Activated CD8-positive, alpha-beta T cell treated with anti-CD3 and anti-CD28 coated beads, Interleukin-2, amount 10 ng/mL, durations not matched to agents 7 days and 5 days (primary cell): ENCODE measurements around the gene CD37. TPM values are rescaled to one million over a fixed set of nuclear protein-coding genes. Genes with fewer than 3 reads are reported as not detected.

ENCODE experiments used
- ATAC-seq: fragments of 150-1000 bp; cut with Tn5 transposase; one replicate; pipeline ENCODE4 v1.10.0; 2021; ENCODE audit warnings: moderate library complexity
- CTCF ChIA-PET: fragments of 350-600 bp; sonication (Branson Sonifier 250); formaldehyde crosslinking; loops from one replicate; lab custom pipeline; 2021; ENCODE audit warnings: antibody characterized with exemption; lab: Charles Lee
- POLR2A ChIA-PET: fragments of 350-600 bp; sonication (Branson Sonifier 250); formaldehyde crosslinking; loops from one replicate; lab custom pipeline; 2021; ENCODE audit warnings: antibody characterized with exemption; lab: Charles Lee
- DNase-seq: peaks from one replicate; pipeline ENCODE4 v3.0.0-alpha.2; 2020
- H3K27ac Mint-ChIP-seq: one replicate; pipeline ENCODE4 v1.8.0; 2021; ENCODE audit warnings: mild to moderate bottlenecking, mixed read lengths
- H3K27me3 Mint-ChIP-seq: one replicate; pipeline ENCODE4 v1.8.0; 2021; ENCODE audit warnings: low read depth, mixed read lengths
- H3K36me3 Mint-ChIP-seq: one replicate; pipeline ENCODE4 v1.8.0; 2021; ENCODE audit warnings: low read depth, mixed read lengths
- H3K4me1 Mint-ChIP-seq: one replicate; pipeline ENCODE4 v1.8.0; 2021; ENCODE audit warnings: low read depth, mixed read lengths
- H3K4me3 Mint-ChIP-seq: one replicate; pipeline ENCODE4 v1.8.0; 2021; ENCODE audit warnings: mild to moderate bottlenecking, mixed read lengths
- H3K9me3 Mint-ChIP-seq: one replicate; pipeline ENCODE4 v1.8.0; 2022; ENCODE audit warnings: mixed read lengths; ENCODE audit not compliant: insufficient read depth
- total RNA-seq, 2 experiments: library from RNA; stranded (reverse); gene quantifications; one replicate each; pipeline ENCODE4 v1.2.3, GENCODE V29; 2021

The CD37 gene
- total RNA-seq, 2 experiments from 2014 or later: 162 to 176 TPM

GRCh38 chr19:49348305-49349189 is 13.3 kb downstream of the CD37 start:
- H3K4me1 Mint-ChIP-seq: peaks cover 11% of the 10 kb centered on the region
- CTCF ChIA-PET: interaction anchor here (0.7 to 1.2 kb wide), 4 partner anchors 21 to 277 kb away, joined by 3 to 4 read pairs (median 3); no protein-coding TSS in a partner anchor

GRCh38 chr19:49349567-49349966 is 14.4 kb downstream of the CD37 start:
- Mint-ChIP-seq H3K4me3 (no peak overlapping the region), H3K27ac (no peak overlapping the region), H3K9me3 (no peaks in the 10 kb centered on the region), H3K4me1 (peaks cover 9% of the 10 kb centered on the region), H3K36me3 (no peaks in the 10 kb centered on the region), H3K27me3 (peaks cover 2% of the 10 kb centered on the region)
- ATAC-seq: no peak
- no peak for DNase-seq
- ChIA-PET CTCF (no interaction called here), POLR2A (no interaction called here)

More at GRCh38 chr19:49348305-49349189, 13.3 kb downstream of the CD37 start:
- no peak overlapping the region for H3K4me3 Mint-ChIP-seq
- no peaks in the 10 kb centered on the region for H3K27me3 Mint-ChIP-seq
- no peaks in the 10 kb centered on the region for H3K9me3 Mint-ChIP-seq
- no peak for DNase-seq
- H3K27ac Mint-ChIP-seq: no peak overlapping the region
- POLR2A ChIA-PET: no interaction called here
- ATAC-seq: no peak
- H3K36me3 Mint-ChIP-seq: no peaks in the 10 kb centered on the region

GRCh38 chr19:49355909-49356353 is 20.7 kb downstream of the CD37 start:
- Mint-ChIP-seq H3K27me3 (peaks cover 22% of the 10 kb centered on the region), H3K4me3 (no peak overlapping the region), H3K9me3 (no peaks in the 10 kb centered on the region), H3K27ac (no peak overlapping the region), H3K36me3 (no peaks in the 10 kb centered on the region), H3K4me1 (peaks cover 12% of the 10 kb centered on the region)
- ATAC-seq (no peak), DNase-seq (no peak)
- ChIA-PET POLR2A (no interaction called here), CTCF (no interaction called here)

- DNase-seq (no peak), ATAC-seq (no peak)
- no peak overlapping the region for H3K4me3 Mint-ChIP-seq
- no peaks in the 10 kb centered on the region for H3K36me3 Mint-ChIP-seq
- H3K4me1 Mint-ChIP-seq: peaks cover 14% of the 10 kb centered on the region
- H3K9me3 Mint-ChIP-seq: no peaks in the 10 kb centered on the region
- H3K27ac Mint-ChIP-seq: no peak overlapping the region
- CTCF ChIA-PET: no interaction called here
- POLR2A ChIA-PET: no interaction called here
- peaks cover 26% of the 10 kb centered on the region for H3K27me3 Mint-ChIP-seq
These were observed 21.2 kb downstream of the CD37 start for GRCh38 chr19:49356382-49356781.

- no peak overlapping the region for H3K4me3 Mint-ChIP-seq
- POLR2A ChIA-PET: no interaction called here
- CTCF ChIA-PET: no interaction called here
- no peaks in the 10 kb centered on the region for H3K9me3 Mint-ChIP-seq
- H3K36me3 Mint-ChIP-seq: no peaks in the 10 kb centered on the region
- DNase-seq: no peak
- H3K4me1 Mint-ChIP-seq: peaks cover 17% of the 10 kb centered on the region
- H3K27ac Mint-ChIP-seq: no peak overlapping the region
- peaks cover 33% of the 10 kb centered on the region for H3K27me3 Mint-ChIP-seq
- no peak for ATAC-seq
These were observed 22.0 kb downstream of the CD37 start for GRCh38 chr19:49357186-49357585.

- ChIA-PET POLR2A (interaction anchor here (0.7 to 1.3 kb wide), 2 partner anchors 19 to 81 kb away, joined by 3 to 4 read pairs; no protein-coding TSS in a partner anchor), CTCF (interaction anchor here (1.8 kb wide), 1 partner anchor 32 kb away, joined by 4 read pairs; no protein-coding TSS in a partner anchor)
- DNase-seq (no peak), ATAC-seq (no peak)
- no peaks in the 10 kb centered on the region for H3K9me3 Mint-ChIP-seq
- peaks cover 17% of the 10 kb centered on the region for H3K4me1 Mint-ChIP-seq
- no peak overlapping the region for H3K27ac Mint-ChIP-seq
- peaks cover 38% of the 10 kb centered on the region for H3K27me3 Mint-ChIP-seq
- H3K36me3 Mint-ChIP-seq: no peaks in the 10 kb centered on the region
- no peak overlapping the region for H3K4me3 Mint-ChIP-seq
These were observed 24.9 kb downstream of the CD37 start for GRCh38 chr19:49359851-49360820.

GRCh38 chr19:49361438-49362047 is 26.3 kb downstream of the CD37 start:
- ChIA-PET CTCF (no interaction called here), POLR2A (no interaction called here)
- Mint-ChIP-seq H3K4me3 (no peak overlapping the region), H3K27me3 (peaks cover 31% of the 10 kb centered on the region), H3K4me1 (peaks cover 8% of the 10 kb centered on the region), H3K36me3 (no peaks in the 10 kb centered on the region), H3K27ac (no peak overlapping the region), H3K9me3 (no peaks in the 10 kb centered on the region)
- DNase-seq (no peak), ATAC-seq (no peak)

GRCh38 chr19:49362048-49362928 is 27.1 kb downstream of the CD37 start, which contains the start of gene TEAD2:
Gene TEAD2 (minus strand): TSS chr19:49362416. CDS start chr19:49360075, 2,341 bp downstream.
- CTCF ChIA-PET: no interaction called here
- no peak within 1 kb of the TSS for H3K27ac Mint-ChIP-seq
- peaks cover 5% of the 10 kb centered on the region for H3K4me1 Mint-ChIP-seq
- POLR2A ChIA-PET: no interaction called here
- no peaks in the 10 kb centered on the region for H3K36me3 Mint-ChIP-seq
- H3K9me3 Mint-ChIP-seq: no peaks in the 10 kb centered on the region
- ATAC-seq: peak; percentile 18
- peaks cover 31% of the 10 kb centered on the region for H3K27me3 Mint-ChIP-seq
- no peak for DNase-seq
- no peak within 1 kb of the TSS for H3K4me3 Mint-ChIP-seq

- ATAC-seq (peak; percentile 18), DNase-seq (no peak)
- Mint-ChIP-seq H3K9me3 (no peaks in the 10 kb centered on the region), H3K4me1 (peaks cover 5% of the 10 kb centered on the region), H3K27me3 (peaks cover 31% of the 10 kb centered on the region), H3K36me3 (no peaks in the 10 kb centered on the region), H3K4me3 (no peak overlapping the region), H3K27ac (no peak overlapping the region)
- CTCF ChIA-PET: no interaction called here
- POLR2A ChIA-PET: no interaction called here
These were observed 27.7 kb downstream of the CD37 start for GRCh38 chr19:49362929-49363267.

- no peak within 1 kb of the TSS for H3K4me3 Mint-ChIP-seq
- peaks cover 31% of the 10 kb centered on the region for H3K27me3 Mint-ChIP-seq
- CTCF ChIA-PET: no interaction called here
- POLR2A ChIA-PET: no interaction called here
- no peak within 1 kb of the TSS for H3K27ac Mint-ChIP-seq
- H3K36me3 Mint-ChIP-seq: no peaks in the 10 kb centered on the region
- ATAC-seq: peak; percentile 82
- H3K4me1 Mint-ChIP-seq: peaks cover 5% of the 10 kb centered on the region
- DNase-seq: peak; percentile 80
- no peaks in the 10 kb centered on the region for H3K9me3 Mint-ChIP-seq
These were observed 28.3 kb downstream of the CD37 start, which contains the start of gene DKKL1 for GRCh38 chr19:49363268-49364082. Gene DKKL1 (plus strand): TSS chr19:49363877. CDS start chr19:49363999, 122 bp downstream.
